Measurements from ENCODE around the gene CAMKK1.

Gene CAMKK1

GRCh38 chr17:3815122-3815521 is 77.7 kb downstream of the CAMKK1 start:
- no peak for DNase-seq (ENCODE audit: extremely low read depth in 1 of 2, low read depth in 1 of 2)

- DNase-seq (ENCODE audit: extremely low read depth in 1 of 2, low read depth in 1 of 2) = no peak
Observed at GRCh38 chr17:3814361-3814760, 78.5 kb downstream of the CAMKK1 start.

GRCh38 chr17:3813171-3813570 is 79.7 kb downstream of the CAMKK1 start:
- no peak for DNase-seq (ENCODE audit: extremely low read depth in 1 of 2, low read depth in 1 of 2)

GRCh38 chr17:3812771-3813170 is 80.1 kb downstream of the CAMKK1 start:
- DNase-seq (ENCODE audit: extremely low read depth in 1 of 2, low read depth in 1 of 2) = no peak

GRCh38 chr17:3812284-3812683 is 80.6 kb downstream of the CAMKK1 start:
- no peak for DNase-seq (ENCODE audit: extremely low read depth in 1 of 2, low read depth in 1 of 2)
